Activated T-cell treated with anti-CD3 and anti-CD28 coated beads, Interleukin-2, amount 50 U/mL, for 4 hours (primary cell): ENCODE data around the gene CENPI. TPM values are rescaled to one million over a fixed set of nuclear protein-coding genes. Genes with fewer than 3 reads are reported as not detected.
"Not testable (repeated sequence)": the region's sequence is repeated elsewhere in the genome, so short reads cannot be mapped to it uniquely, and the experiment has no call there.

ENCODE experiments used
- ATAC-seq, 2 donors: fragments of 200-7000 bp; cut with Tn5 transposase; one replicate each; pipeline ENCODE4 v1.10.0; 2021
- DNase-seq: peaks from one replicate; pipeline ENCODE4 v3.0.0-alpha.2; 2020
- H3K27me3 Mint-ChIP-seq: one replicate; pipeline ENCODE4 v1.8.0; 2021; ENCODE audit warnings: low read depth, mixed read lengths
- H3K36me3 Mint-ChIP-seq: one replicate; pipeline ENCODE4 v1.8.0; 2022; ENCODE audit warnings: mixed read lengths; ENCODE audit not compliant: insufficient read depth
- H3K4me1 Mint-ChIP-seq: one replicate; pipeline ENCODE4 v1.8.0; 2021; ENCODE audit warnings: low read depth, mixed read lengths
- H3K4me3 Mint-ChIP-seq: one replicate; pipeline ENCODE4 v1.8.0; 2021; ENCODE audit warnings: mild to moderate bottlenecking, moderate library complexity, mixed read lengths
- H3K9me3 Mint-ChIP-seq: one replicate; pipeline ENCODE4 v1.8.0; 2021; ENCODE audit warnings: mixed read lengths
- total RNA-seq, 3 donors: library from RNA; stranded (reverse); gene quantifications; one replicate each; pipeline ENCODE4 v1.2.1, GENCODE V29; 2021

Gene CENPI
- 1 to 10 TPM; 2.8 to 3.3 (median 3.0) TPM for total RNA-seq

DNA sequence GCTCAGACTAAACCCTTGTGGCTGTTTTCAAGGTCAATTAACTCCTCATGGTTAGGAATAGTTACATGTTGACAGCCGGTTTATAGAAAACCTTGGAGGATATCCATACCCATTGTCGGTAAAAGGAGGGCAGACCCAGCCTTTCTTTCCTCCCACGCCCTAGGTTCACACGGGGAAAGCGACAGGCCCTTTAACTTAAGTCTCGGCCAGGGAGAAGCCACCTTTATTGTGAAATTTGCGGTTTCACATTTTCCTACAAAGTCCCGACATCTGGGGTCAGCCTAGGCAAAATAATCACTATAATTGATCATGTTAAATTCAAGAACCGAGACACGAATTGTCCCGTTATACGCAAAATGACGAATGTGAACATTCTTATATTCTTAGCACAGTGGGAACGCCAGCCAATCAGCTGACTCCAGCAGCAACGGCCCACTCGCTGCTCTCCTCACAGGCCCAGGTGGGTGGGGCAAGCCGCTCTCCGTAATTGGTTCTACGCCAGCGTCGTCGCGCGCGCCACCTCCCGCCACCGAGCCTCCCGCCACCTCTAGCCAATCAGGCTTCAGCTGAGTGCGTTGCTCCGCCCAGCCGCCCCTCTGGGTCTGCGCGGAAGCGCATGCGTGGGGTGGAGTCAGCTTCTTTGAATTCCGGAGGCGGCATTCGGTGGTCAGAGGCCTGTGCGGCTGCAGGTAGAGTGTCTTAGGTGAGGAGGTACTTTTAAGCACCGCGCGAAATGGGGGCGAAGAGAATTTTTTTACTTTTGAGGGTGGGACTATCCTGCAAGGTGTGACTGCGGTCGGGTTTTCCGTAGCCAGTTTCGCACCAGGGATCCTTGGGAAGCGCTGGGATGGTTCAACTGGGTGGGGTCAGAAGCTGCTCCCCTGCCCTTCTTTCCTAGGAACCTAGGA is at the start of gene CENPI:
Gene CENPI, plus strand, starts transcription at position 659 of the 908 bp plus-strand sequence. CDS start 2,867 bp downstream, outside the sequence.
- Mint-ChIP-seq H3K9me3 (no peaks in the 10 kb centered on the region), H3K27me3 (no peaks in the 10 kb centered on the region), H3K4me3 (peak within 1 kb of the TSS; percentile 82), H3K36me3 (no peaks in the 10 kb centered on the region), H3K4me1 (peaks cover 11% of the 10 kb centered on the region)
- DNase-seq (peak; percentile 90), ATAC-seq (peak; percentile 100)

GRCh38 chrX:101051153-101051548 is 46.9 kb upstream of the CENPI start:
- ATAC-seq (no peak), DNase-seq (no peak)
- Mint-ChIP-seq H3K9me3 (no peaks in the 10 kb centered on the region), H3K27me3 (no peaks in the 10 kb centered on the region), H3K4me3 (peak overlapping the region; percentile 88), H3K4me1 (peaks cover 21% of the 10 kb centered on the region), H3K36me3 (peaks cover 4% of the 10 kb centered on the region)

GRCh38 chrX:101051549-101052302 is 46.3 kb upstream of the CENPI start, which contains the start of gene TRMT2B:
TRMT2B (minus strand) TSS chrX:101052111; CDS start chrX:101042289, 9,822 bp downstream.
- peaks cover 4% of the 10 kb centered on the region for H3K36me3 Mint-ChIP-seq
- no peaks in the 10 kb centered on the region for H3K27me3 Mint-ChIP-seq
- peak; percentile 71 for DNase-seq
- no peaks in the 10 kb centered on the region for H3K9me3 Mint-ChIP-seq
- peaks cover 21% of the 10 kb centered on the region for H3K4me1 Mint-ChIP-seq
- peak within 1 kb of the TSS; percentile 88 for H3K4me3 Mint-ChIP-seq
- peak; percentile 91 to 93 for ATAC-seq

DNA sequence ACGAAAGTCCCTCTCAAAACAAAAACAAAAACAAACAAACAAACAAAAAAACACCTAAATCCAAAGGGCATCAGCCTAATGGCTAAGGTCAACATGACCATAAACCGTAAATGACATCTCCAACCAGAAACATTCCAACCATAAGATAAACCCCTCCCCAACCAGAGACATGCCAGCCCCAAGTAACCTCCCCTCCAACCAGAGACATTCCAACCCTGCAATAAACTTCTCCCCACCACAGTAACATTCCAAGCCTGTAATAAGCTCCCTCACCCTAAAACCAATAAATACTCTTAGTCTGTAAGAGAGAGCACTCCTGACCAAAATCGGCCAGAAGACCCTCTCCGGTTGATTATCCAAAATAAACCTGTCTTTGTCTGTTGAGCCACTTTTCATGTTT is 41.5 kb upstream of the CENPI start:
- H3K4me1 Mint-ChIP-seq, ATAC-seq, H3K27me3 Mint-ChIP-seq, H3K4me3 Mint-ChIP-seq, H3K9me3 Mint-ChIP-seq, DNase-seq, H3K36me3 Mint-ChIP-seq: not testable (repeated sequence)

- Mint-ChIP-seq H3K27me3 (no peaks in the 10 kb centered on the region), H3K4me3 (no peak overlapping the region), H3K36me3 (no peaks in the 10 kb centered on the region), H3K9me3 (no peaks in the 10 kb centered on the region), H3K4me1 (peaks cover 4% of the 10 kb centered on the region)
- ATAC-seq (no peak), DNase-seq (no peak)
Observed at GRCh38 chrX:101057093-101057714, 40.8 kb upstream of the CENPI start.

DNA sequence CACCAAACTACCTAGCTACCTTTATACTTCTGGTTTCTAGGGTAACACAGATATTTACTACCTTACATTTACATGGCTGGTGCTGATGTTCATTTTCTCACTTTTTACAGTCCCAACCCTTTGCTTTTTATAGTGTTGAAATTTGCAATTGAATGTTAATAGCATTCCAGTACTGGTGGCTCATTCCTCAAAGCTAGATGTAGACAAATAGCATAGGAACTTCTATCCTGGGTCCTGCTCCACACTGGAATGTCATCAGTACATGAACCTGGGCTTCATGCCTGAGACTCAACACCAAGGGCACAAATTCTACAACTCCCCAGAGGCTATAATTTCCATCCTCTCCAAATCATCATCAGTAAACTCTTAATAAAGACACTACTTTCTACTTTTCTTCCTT is 35.8 kb upstream of the CENPI start:
- H3K4me3 Mint-ChIP-seq, result no peak overlapping the region
- no peaks in the 10 kb centered on the region for H3K27me3 Mint-ChIP-seq
- DNase-seq (no peak), ATAC-seq (no peak)
- H3K9me3 Mint-ChIP-seq, result no peaks in the 10 kb centered on the region
- H3K36me3 Mint-ChIP-seq, result no peaks in the 10 kb centered on the region
- peaks cover under 1% of the 10 kb centered on the region for H3K4me1 Mint-ChIP-seq

DNA sequence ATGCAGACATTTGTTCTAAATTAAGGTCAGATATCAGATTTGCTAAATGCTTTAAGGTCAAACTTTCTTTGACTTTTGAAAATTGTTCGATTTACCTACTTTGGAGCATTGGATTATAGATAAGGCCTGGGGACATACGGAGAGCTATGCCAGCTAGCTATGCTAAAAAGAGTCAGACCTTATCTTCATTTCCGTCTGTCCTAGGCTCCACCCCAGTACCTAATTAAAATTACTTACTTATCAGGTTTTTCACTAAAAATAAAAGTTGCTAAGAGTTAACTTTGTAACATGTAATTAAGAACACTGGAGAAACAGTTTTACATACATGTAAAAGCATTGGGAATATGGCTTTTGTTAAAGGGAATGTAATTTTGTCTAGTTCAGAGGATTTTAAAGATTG is 26.4 kb upstream of the CENPI start:
- Mint-ChIP-seq H3K4me1 (no peaks in the 10 kb centered on the region), H3K27me3 (no peaks in the 10 kb centered on the region), H3K4me3 (no peak overlapping the region), H3K9me3 (no peaks in the 10 kb centered on the region), H3K36me3 (no peaks in the 10 kb centered on the region)
- DNase-seq (no peak), ATAC-seq (no peak)

DNA sequence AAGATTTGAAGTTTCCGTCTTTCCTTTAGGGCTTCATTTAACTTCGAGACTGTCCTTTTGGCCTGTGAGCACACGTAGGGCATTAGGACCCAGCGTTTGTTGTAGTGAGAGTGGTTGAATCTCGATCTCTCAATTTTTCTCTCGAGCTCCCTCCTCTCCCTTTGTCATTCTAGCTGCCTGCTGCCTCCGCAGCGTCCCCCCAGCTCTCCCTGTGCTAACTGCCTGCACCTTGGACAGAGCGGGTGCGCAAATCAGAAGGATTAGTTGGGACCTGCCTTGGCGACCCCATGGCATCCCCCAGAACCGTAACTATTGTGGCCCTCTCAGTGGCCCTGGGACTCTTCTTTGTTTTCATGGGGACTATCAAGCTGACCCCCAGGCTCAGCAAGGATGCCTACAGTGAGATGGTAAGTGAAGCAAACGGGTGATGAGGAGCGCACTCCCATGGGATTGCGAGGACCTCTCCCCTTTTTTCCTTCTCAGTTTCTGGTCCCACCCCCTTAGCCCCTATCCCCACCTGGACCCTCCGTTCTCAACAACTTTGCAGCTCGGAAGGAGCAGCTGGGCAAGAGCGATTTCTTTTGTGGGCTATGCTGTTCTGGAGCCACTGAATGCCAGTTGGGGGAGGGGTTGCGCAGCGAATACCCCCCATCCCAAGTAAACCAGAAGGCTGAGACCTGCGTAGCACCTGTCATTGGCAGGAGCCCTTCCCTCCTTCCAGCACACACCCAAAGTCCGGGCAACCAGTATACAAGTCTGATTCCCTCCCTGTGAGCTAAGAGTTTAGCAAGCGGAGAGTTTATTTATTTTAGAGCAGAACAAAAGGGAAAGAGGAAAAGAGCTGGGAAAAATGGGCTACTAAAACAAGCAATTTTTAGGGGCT is 19.0 kb upstream of the CENPI start, which contains the start of gene TMEM35A:
Gene TMEM35A, plus strand, starts transcription at position 164 of the 883 bp plus-strand sequence. Its CDS starts 124 bp downstream, at position 288.
- H3K36me3 Mint-ChIP-seq, result no peaks in the 10 kb centered on the region
- DNase-seq, result no peak
- H3K9me3 Mint-ChIP-seq, result no peaks in the 10 kb centered on the region
- peaks cover 17% of the 10 kb centered on the region for H3K27me3 Mint-ChIP-seq
- H3K4me3 Mint-ChIP-seq, result no peak within 1 kb of the TSS
- no peak for ATAC-seq
- peaks cover 7% of the 10 kb centered on the region for H3K4me1 Mint-ChIP-seq

DNA sequence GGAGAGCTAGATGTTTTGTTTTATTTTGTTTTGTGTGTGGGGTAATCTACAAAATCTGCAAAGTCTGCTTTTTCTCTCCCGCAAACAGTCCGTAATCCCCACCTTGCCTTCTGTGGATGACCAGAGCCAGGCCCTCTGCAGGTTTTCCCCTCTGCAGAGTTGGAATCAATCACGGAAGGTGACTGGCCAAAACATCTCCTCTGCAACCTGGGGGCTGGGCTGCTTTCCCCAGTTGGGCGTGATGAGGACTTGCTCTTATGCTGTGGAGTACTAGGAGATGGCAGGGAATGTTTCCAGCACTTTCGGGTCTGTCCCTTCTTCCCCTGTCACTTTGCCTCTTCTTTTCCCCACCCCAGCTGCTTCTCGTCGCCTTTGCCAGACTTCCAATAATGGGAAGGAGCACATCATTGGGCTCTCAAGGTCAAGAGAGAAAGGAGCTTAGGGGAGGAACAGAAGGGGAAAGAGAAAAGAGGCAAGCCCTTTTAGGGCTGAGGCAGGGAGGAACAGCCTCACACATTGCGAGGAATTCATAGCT is 18.2 kb upstream of the CENPI start:
- H3K4me3 Mint-ChIP-seq, result no peak overlapping the region
- H3K36me3 Mint-ChIP-seq, result no peaks in the 10 kb centered on the region
- H3K27me3 Mint-ChIP-seq, result peaks cover 17% of the 10 kb centered on the region
- no peak for ATAC-seq
- peaks cover 7% of the 10 kb centered on the region for H3K4me1 Mint-ChIP-seq
- no peaks in the 10 kb centered on the region for H3K9me3 Mint-ChIP-seq
- no peak for DNase-seq

DNA sequence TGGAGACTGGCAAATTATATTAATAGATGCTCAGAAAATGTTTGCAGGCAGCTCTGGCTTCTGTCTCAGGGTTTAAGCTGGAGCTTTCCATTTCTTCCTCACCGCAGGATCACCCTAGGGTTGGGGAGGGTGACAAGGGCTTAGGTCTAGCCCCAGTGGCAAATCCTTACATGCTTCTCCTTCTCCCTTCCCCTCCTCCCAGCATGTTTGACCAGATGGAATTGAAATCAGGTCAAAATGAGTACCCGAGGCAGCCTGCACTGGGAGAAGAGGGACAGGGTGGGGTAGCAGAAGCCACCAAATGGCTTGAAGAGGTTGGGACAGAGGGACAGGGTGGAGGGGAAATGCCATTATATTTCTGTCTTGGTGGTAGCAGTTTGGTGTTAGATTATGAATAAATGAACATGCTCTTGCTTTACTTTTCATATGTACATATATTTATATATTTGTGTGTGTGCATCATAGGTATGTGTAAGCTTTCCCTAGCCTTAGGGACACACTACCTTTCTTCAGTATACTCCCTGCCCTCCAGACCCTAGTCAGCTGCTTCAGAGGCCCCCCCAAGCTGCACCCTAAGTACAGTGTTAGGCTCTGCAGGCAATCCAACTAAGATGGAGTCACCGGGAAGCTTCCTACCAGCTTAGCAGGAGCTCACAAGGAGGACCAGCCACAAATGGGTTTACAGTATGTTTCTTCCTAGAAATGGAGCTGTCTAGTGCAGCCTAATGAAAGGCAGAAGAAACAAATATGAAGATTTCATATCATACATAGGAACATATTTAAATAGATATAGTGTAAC is 17.5 kb upstream of the CENPI start:
- peaks cover 7% of the 10 kb centered on the region for H3K4me1 Mint-ChIP-seq
- no peak overlapping the region for H3K4me3 Mint-ChIP-seq
- no peaks in the 10 kb centered on the region for H3K36me3 Mint-ChIP-seq
- peaks cover 17% of the 10 kb centered on the region for H3K27me3 Mint-ChIP-seq
- DNase-seq, result no peak
- no peak for ATAC-seq
- H3K9me3 Mint-ChIP-seq, result no peaks in the 10 kb centered on the region

DNA sequence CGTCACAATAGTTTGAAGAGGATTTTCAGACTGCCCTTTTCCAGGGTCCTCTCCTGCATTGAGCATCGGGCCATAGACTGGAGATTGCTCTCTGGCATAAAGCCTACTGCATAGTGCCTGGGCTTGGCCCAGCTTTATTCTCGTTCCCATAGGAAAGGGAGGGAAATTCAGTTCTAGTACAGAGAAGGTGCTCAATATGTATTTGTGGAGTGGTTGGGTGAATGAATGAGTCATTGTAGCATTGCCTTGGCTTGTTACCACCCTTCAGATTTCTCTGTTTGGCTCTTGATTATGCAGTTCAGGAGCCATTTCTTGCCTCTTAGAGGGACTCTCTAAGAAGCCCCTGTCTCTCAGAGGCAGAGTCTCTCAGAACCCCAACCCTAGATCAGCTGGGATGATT is 16.8 kb upstream of the CENPI start:
- Mint-ChIP-seq H3K9me3 (no peaks in the 10 kb centered on the region), H3K27me3 (peaks cover 17% of the 10 kb centered on the region), H3K4me1 (peaks cover 7% of the 10 kb centered on the region), H3K4me3 (no peak overlapping the region), H3K36me3 (no peaks in the 10 kb centered on the region)
- DNase-seq (no peak), ATAC-seq (no peak)

DNA sequence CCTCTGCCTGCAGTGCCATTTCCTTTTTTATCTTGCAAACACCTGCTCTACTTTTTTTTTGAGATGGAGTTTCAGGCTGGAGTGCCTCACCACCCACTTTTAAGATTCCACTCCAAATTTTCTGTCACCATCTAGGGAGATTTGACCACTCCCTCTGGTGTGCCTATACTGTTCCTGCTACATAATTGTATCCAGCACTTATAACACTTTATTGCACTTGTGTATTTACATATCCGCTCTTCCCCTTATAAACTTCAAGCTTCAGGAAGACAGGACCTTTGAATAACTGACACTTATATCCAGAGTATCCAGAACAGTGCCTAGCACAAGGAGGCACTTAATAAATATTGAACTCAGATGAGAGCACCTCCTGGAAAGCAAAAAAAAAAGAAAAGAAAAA is 6.2 kb upstream of the CENPI start:
- no peaks in the 10 kb centered on the region for H3K9me3 Mint-ChIP-seq
- peaks cover 2% of the 10 kb centered on the region for H3K4me1 Mint-ChIP-seq
- H3K36me3 Mint-ChIP-seq, result no peaks in the 10 kb centered on the region
- no peaks in the 10 kb centered on the region for H3K27me3 Mint-ChIP-seq
- no peak overlapping the region for H3K4me3 Mint-ChIP-seq
- DNase-seq (no peak), ATAC-seq (no peak)

- Mint-ChIP-seq H3K9me3 (no peaks in the 10 kb centered on the region), H3K4me3 (no peak overlapping the region), H3K36me3 (no peaks in the 10 kb centered on the region), H3K27me3 (no peaks in the 10 kb centered on the region), H3K4me1 (no peaks in the 10 kb centered on the region)
- DNase-seq, result no peak
- no peak for ATAC-seq
Observed at GRCh38 chrX:101108284-101108683, 10.3 kb downstream of the CENPI start.
